Measurements from ENCODE around the gene NUF2.

DNA sequence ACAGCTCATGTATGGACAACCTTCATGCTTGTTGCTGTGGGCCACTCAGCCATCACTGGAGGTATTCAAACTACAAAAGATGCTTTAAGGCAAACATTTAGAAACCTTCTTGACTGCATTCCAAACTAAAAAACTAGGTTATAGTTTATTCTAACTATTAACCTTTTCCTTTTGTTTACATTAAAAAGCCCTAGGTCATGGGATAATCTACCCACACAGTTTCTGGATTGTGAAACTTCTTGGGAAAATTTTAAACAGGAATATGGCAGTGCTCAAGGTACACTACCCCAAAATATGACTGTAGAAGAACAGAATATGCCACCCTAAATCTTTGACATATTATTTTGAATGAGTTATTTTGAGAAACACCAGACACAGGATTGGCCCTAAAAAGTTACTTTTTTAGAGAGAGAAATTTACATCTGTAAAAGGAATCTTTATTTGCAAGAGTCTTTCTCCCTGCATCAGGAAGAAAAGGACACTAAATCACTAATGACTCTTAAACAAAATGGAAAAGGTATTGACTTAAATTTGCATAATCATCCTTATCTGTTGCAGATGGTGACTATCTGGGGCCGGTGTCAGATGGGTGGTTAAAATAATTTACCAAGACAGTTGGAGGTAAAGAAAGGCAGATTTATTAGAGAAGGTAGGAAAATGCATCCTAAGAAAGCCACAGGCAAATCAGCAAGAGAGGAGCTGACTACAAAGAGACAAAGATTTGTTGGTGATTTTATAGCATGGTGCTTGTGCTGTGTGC, 25.1 kb upstream of the NUF2 start:
- TF ChIP-seq, protein P1, sequence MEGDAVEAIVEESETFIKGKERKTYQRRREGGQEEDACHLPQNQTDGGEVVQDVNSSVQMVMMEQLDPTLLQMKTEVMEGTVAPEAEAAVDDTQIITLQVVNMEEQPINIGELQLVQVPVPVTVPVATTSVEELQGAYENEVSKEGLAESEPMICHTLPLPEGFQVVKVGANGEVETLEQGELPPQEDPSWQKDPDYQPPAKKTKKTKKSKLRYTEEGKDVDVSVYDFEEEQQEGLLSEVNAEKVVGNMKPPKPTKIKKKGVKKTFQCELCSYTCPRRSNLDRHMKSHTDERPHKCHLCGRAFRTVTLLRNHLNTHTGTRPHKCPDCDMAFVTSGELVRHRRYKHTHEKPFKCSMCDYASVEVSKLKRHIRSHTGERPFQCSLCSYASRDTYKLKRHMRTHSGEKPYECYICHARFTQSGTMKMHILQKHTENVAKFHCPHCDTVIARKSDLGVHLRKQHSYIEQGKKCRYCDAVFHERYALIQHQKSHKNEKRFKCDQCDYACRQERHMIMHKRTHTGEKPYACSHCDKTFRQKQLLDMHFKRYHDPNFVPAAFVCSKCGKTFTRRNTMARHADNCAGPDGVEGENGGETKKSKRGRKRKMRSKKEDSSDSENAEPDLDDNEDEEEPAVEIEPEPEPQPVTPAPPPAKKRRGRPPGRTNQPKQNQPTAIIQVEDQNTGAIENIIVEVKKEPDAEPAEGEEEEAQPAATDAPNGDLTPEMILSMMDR (IDR thresholded peaks at IDR 0.05), result no peak
- TF ChIP-seq POLR2AphosphoS5 (IDR thresholded peaks at IDR 0.05; ENCODE audit: insufficient read depth in 1 of 2, low read depth in 1 of 2) (no peak), POLR2A (IDR thresholded peaks at IDR 0.05) (no peak)
